GM18519 (cell line): ENCODE data around the gene RPH3AL.

Experiments
- ATAC-seq: cut with Tn5 transposase; IDR thresholded peaks from one replicate; pipeline ENCODE4 v1.9.1; 2021; ENCODE audit warnings: mild to moderate bottlenecking, moderate library complexity; ENCODE audit not compliant: unreplicated experiment, low FRiP score

The RPH3AL gene

GRCh38 chr17:193841-194806 is 158.5 kb downstream of the RPH3AL start:
- ATAC-seq: no peak

- no peak for ATAC-seq
Measured at GRCh38 chr17:193426-193810, 159.2 kb downstream of the RPH3AL start.

GRCh38 chr17:192666-193425 is 159.8 kb downstream of the RPH3AL start:
- ATAC-seq: no peak

GRCh38 chr17:189444-189843 is 163.2 kb downstream of the RPH3AL start:
- no peak for ATAC-seq

- ATAC-seq: no peak
Measured at GRCh38 chr17:187130-187529, 165.5 kb downstream of the RPH3AL start.

GRCh38 chr17:185445-186138 is 167.0 kb downstream of the RPH3AL start:
- ATAC-seq: no peak

- ATAC-seq: no peak
Measured at GRCh38 chr17:183021-183420, 169.6 kb downstream of the RPH3AL start.

- ATAC-seq: no peak
Measured at GRCh38 chr17:182050-182751, 170.4 kb downstream of the RPH3AL start.

GRCh38 chr17:181245-182049 is 171.2 kb downstream of the RPH3AL start, which contains the start of gene DOC2B:
Gene DOC2B (minus strand): TSS chr17:181650. CDS start chr17:181479, 171 bp downstream.
- no peak for ATAC-seq

GRCh38 chr17:180381-181244 is 172.0 kb downstream of the RPH3AL start:
- ATAC-seq: no peak

- no peak for ATAC-seq
Measured at GRCh38 chr17:179781-180380, 172.7 kb downstream of the RPH3AL start.

GRCh38 chr17:179066-179432 is 173.6 kb downstream of the RPH3AL start:
- ATAC-seq: no peak

GRCh38 chr17:178292-179065 is 174.1 kb downstream of the RPH3AL start:
- ATAC-seq: no peak

GRCh38 chr17:177762-178161 is 174.8 kb downstream of the RPH3AL start:
- no peak for ATAC-seq

- no peak for ATAC-seq
Measured at GRCh38 chr17:177155-177554, 175.5 kb downstream of the RPH3AL start.

GRCh38 chr17:173166-173911 is 179.3 kb downstream of the RPH3AL start:
- no peak for ATAC-seq

GRCh38 chr17:172401-172800 is 180.2 kb downstream of the RPH3AL start:
- ATAC-seq: no peak
